ENCODE measurements around the gene PATL2. TPM values are rescaled to one million over a fixed set of nuclear protein-coding genes. Genes with fewer than 3 reads are reported as not detected.
"Not testable (repeated sequence)": the region's sequence is repeated elsewhere in the genome, so short reads cannot be mapped to it uniquely, and the experiment has no call there.

Gene PATL2
- total and polyA plus RNA-seq, 8 donors: 0.92 to 5.8 (median 2.3) TPM; not detected in 1

DNA sequence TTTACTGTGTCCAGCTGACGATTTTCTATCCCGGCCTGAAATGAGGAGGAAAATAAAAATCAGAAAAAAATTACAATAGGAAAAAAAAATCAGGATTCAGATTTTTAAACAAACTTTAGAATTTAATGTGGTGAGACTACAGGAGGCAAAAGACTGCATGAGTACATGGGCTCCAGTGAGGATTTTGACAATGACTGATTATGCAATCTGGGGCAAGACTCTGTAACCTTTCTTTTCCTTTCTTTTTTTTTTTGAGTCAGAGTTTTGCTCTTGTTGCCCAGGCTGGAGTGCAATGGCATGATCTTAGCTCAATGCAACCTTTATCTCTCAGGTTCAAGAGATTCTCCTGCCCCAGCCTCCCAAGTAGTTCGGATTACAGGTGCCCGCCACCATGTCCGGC, 77.5 kb downstream of the PATL2 start:
- H3K27ac ChIP-seq: no peak overlapping the region
- peaks cover 34 to 99% (median 97%) of the 10 kb centered on the region in 4 donors for H3K36me3 ChIP-seq
- WGBS, 5 donors: 91 to 95% (median 92%) methylated on average over 5 of the region's 5 CpGs
- TF ChIP-seq POLR2A (IDR thresholded peaks at IDR 0.05): no peak
- TF ChIP-seq EP300 (IDR thresholded peaks at IDR 0.05): no peak
- no peak for TF ChIP-seq POLR2AphosphoS5 (IDR thresholded peaks at IDR 0.05)
- TF ChIP-seq, protein P1, sequence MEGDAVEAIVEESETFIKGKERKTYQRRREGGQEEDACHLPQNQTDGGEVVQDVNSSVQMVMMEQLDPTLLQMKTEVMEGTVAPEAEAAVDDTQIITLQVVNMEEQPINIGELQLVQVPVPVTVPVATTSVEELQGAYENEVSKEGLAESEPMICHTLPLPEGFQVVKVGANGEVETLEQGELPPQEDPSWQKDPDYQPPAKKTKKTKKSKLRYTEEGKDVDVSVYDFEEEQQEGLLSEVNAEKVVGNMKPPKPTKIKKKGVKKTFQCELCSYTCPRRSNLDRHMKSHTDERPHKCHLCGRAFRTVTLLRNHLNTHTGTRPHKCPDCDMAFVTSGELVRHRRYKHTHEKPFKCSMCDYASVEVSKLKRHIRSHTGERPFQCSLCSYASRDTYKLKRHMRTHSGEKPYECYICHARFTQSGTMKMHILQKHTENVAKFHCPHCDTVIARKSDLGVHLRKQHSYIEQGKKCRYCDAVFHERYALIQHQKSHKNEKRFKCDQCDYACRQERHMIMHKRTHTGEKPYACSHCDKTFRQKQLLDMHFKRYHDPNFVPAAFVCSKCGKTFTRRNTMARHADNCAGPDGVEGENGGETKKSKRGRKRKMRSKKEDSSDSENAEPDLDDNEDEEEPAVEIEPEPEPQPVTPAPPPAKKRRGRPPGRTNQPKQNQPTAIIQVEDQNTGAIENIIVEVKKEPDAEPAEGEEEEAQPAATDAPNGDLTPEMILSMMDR (IDR thresholded peaks at IDR 0.05): no peak
- intact Hi-C loops (cut with DNase I; ENCODE audit: low total_unique reads): no loop called here
- DNase-seq: no peak
- H3K9me3 ChIP-seq: no peaks in the 10 kb centered on the region
- no peaks in the 10 kb centered on the region for H3K4me1 ChIP-seq
- H3K4me3 ChIP-seq: no peak overlapping the region
- H3K27me3 ChIP-seq: no peaks in the 10 kb centered on the region

- H3K4me3 ChIP-seq; H3K9me3 ChIP-seq; intact Hi-C loops (cut with DNase I; ENCODE audit: low total_unique reads); H3K27ac ChIP-seq; H3K4me1 ChIP-seq; H3K27me3 ChIP-seq; DNase-seq: not testable (repeated sequence)
- WGBS, 5 donors: 85 to 98% (median 90%) methylated on average over 2 of the region's 2 CpGs
- peaks cover 60 to 100% (median 100%) of the 10 kb centered on the region in 4 donors for H3K36me3 ChIP-seq
These were observed 85.8 kb downstream of the PATL2 start for GRCh38 chr15:44625286-44625685.

- Histone ChIP-seq H3K27me3 (no peaks in the 10 kb centered on the region), H3K4me1 (no peaks in the 10 kb centered on the region), H3K36me3 (peaks cover 65 to 100% (median 100%) of the 10 kb centered on the region in 4 donors), H3K9me3 (no peaks in the 10 kb centered on the region), H3K27ac (no peak overlapping the region), H3K4me3 (no peak overlapping the region)
- intact Hi-C loops (cut with DNase I; ENCODE audit: low total_unique reads): no loop called here
- TF ChIP-seq POLR2AphosphoS5 (IDR thresholded peaks at IDR 0.05) (no peak), EP300 (IDR thresholded peaks at IDR 0.05) (no peak), POLR2A (IDR thresholded peaks at IDR 0.05) (no peak)
- TF ChIP-seq, protein P1 (IDR thresholded peaks at IDR 0.05): no peak
- no peak for DNase-seq
These were observed 87.9 kb downstream of the PATL2 start for GRCh38 chr15:44623178-44623577.

- H3K27ac ChIP-seq: no peak overlapping the region
- no peaks in the 10 kb centered on the region for H3K27me3 ChIP-seq
- no peaks in the 10 kb centered on the region for H3K9me3 ChIP-seq
- H3K36me3 ChIP-seq: peaks cover 49 to 99% (median 95%) of the 10 kb centered on the region in 4 donors
- TF ChIP-seq POLR2AphosphoS5 (IDR thresholded peaks at IDR 0.05) (no peak), EP300 (IDR thresholded peaks at IDR 0.05) (no peak), POLR2A (IDR thresholded peaks at IDR 0.05) (no peak)
- TF ChIP-seq, protein P1 (IDR thresholded peaks at IDR 0.05): no peak
- H3K4me1 ChIP-seq: no peaks in the 10 kb centered on the region
- no peak overlapping the region for H3K4me3 ChIP-seq
- intact Hi-C loops (cut with DNase I; ENCODE audit: low total_unique reads): no loop called here
- no peak for DNase-seq
- 81 to 100% (median 97%) methylated on average over 1 of the region's 1 CpG for WGBS, 5 donors
These were observed 91.0 kb downstream of the PATL2 start for GRCh38 chr15:44620081-44620480.

DNA sequence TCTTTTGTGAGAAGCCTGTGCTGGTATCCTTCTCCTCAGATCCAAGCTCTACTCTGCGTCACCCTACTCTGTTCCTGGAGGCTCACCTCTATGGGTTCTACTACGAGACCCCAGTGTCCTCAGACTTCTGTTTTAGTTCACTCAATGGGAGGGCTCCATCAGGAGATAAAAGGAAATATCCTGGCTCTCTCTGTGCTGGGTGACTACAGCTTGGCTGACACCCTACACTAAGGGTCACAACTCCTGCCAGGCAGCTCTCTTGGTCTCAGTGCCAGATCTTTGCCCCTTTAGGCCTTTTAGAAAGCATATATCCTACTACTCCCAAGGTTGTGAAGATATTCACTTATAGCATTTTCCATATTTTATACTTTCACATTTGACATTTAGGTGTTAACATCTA, 94.1 kb downstream of the PATL2 start:
- Histone ChIP-seq H3K4me1 (no peaks in the 10 kb centered on the region), H3K4me3 (no peak overlapping the region), H3K27ac (no peak overlapping the region), H3K36me3 (peaks cover 54 to 99% (median 95%) of the 10 kb centered on the region in 4 donors), H3K27me3 (no peaks in the 10 kb centered on the region), H3K9me3 (no peaks in the 10 kb centered on the region)
- DNase-seq: no peak
- WGBS, 5 donors: 96 to 100% (median 97%) methylated on average over 2 of the region's 2 CpGs
- intact Hi-C loops (cut with DNase I; ENCODE audit: low total_unique reads): no loop called here
- TF ChIP-seq EP300 (IDR thresholded peaks at IDR 0.05): no peak
- TF ChIP-seq POLR2A (IDR thresholded peaks at IDR 0.05): no peak
- TF ChIP-seq POLR2AphosphoS5 (IDR thresholded peaks at IDR 0.05): no peak
- TF ChIP-seq, protein P1 (IDR thresholded peaks at IDR 0.05): no peak

Small RNA genes within 50 kb of the gene (small RNA-seq; reads per million reads assigned to genes)
- gene RF00019: 0 reads per million in 4 donors

Other genes starting within 250 kb of the PATL2 start
- gene EIF3J, start 174.2 kb downstream of the PATL2 start, total RNA-seq: 100 to 1,000 TPM in 1 of 5 donors, 10 to 100 TPM in 4; 42.6 to 100 (median 61.6) TPM
- gene EIF3J, start 174.2 kb downstream of the PATL2 start, polyA plus RNA-seq: 10 to 100 TPM; 41.5 to 53.9 (median 44.1) TPM
- 100 to 1,000 TPM in 4 of 5 donors, 10 to 100 TPM in 1; 99.5 to 240 (median 139) TPM for gene SPG11, start 47.7 kb downstream of the PATL2 start, total RNA-seq
- 10 to 100 TPM; 12.1 to 32.4 (median 15.1) TPM for gene SPG11, start 47.7 kb downstream of the PATL2 start, polyA plus RNA-seq
- gene B2M, start 194 bp upstream of the PATL2 start, total RNA-seq: 1,000 to 10,000 TPM in 4 of 5 donors, 100 to 1,000 TPM in 1; 815 to 3,849 (median 2,307) TPM
- gene B2M, start 194 bp upstream of the PATL2 start, polyA plus RNA-seq: 1,000 to 10,000 TPM; 1,385 to 1,947 (median 1,540) TPM
- gene TRIM69, start 25.2 kb upstream of the PATL2 start, total RNA-seq: 10 to 100 TPM in 1 of 5 donors, 1 to 10 TPM in 3, under 1 TPM in 1; 0.58 to 43.8 (median 2.7) TPM
- 10 to 100 TPM in 2 of 3 donors, 1 to 10 TPM in 1; 9.2 to 14.7 (median 10.4) TPM for gene TRIM69, start 25.2 kb upstream of the PATL2 start, polyA plus RNA-seq
- not detected for gene TERB2, start 245.4 kb upstream of the PATL2 start, total RNA-seq
- gene TERB2, start 245.4 kb upstream of the PATL2 start, polyA plus RNA-seq: not detected